Measurements from ENCODE around the gene MAPKBP1.

Gene MAPKBP1

GRCh38 chr15:41876689-41877088 is 102.4 kb downstream of the MAPKBP1 start:
- H3K27me3 ChIP-seq (ENCODE audit: control insufficient read depth, insufficient read depth, low read length) = no peaks in the 10 kb centered on the region
- no peak overlapping the region for H3K4me3 ChIP-seq (ENCODE audit: low read depth, low read length)
- TF ChIP-seq CTCF (IDR thresholded peaks at IDR 0.05) = no peak
- H3K36me3 ChIP-seq (ENCODE audit: control insufficient read depth, insufficient read depth, low read length) = no peaks in the 10 kb centered on the region
- H3K4me2 ChIP-seq (ENCODE audit: low read length) = no peak overlapping the region
- no peak overlapping the region for H3K27ac ChIP-seq
- no peaks in the 10 kb centered on the region for H3K9me3 ChIP-seq (ENCODE audit: control insufficient read depth, low read length)
- H3K79me2 ChIP-seq = no peaks in the 10 kb centered on the region
- no peaks in the 10 kb centered on the region for H3K4me1 ChIP-seq
- H2AFZ ChIP-seq = no peak overlapping the region
- H3K9ac ChIP-seq = no peak overlapping the region

Data from parathyroid adenoma (tissue), 2 donors.